ENCODE data around the gene LIPE.

DNA sequence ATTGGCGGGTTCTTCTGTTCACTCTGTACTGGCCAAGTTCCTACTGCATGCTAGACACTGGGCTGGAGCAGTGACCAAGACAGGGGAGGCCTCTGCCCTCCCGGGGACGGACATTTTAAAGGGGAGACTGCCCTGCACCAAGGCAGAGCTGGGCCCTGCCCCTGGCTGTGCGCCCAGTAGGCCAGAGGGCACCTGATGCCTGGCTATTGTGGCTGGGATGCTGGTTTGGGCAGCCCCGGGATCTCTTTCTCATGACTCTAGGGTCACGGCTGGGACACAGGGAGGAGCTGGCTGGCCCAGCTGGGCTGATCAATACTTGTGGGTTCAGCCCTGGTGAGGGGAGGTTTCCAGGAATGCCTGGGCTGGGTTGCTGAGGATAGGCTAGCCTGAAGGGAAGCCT lies 17.7 kb downstream of the LIPE start:
- no peak for TF ChIP-seq EP300 (IDR thresholded peaks at IDR 0.05)
- TF ChIP-seq, protein P1, sequence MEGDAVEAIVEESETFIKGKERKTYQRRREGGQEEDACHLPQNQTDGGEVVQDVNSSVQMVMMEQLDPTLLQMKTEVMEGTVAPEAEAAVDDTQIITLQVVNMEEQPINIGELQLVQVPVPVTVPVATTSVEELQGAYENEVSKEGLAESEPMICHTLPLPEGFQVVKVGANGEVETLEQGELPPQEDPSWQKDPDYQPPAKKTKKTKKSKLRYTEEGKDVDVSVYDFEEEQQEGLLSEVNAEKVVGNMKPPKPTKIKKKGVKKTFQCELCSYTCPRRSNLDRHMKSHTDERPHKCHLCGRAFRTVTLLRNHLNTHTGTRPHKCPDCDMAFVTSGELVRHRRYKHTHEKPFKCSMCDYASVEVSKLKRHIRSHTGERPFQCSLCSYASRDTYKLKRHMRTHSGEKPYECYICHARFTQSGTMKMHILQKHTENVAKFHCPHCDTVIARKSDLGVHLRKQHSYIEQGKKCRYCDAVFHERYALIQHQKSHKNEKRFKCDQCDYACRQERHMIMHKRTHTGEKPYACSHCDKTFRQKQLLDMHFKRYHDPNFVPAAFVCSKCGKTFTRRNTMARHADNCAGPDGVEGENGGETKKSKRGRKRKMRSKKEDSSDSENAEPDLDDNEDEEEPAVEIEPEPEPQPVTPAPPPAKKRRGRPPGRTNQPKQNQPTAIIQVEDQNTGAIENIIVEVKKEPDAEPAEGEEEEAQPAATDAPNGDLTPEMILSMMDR (IDR thresholded peaks at IDR 0.05): no peak
- TF ChIP-seq POLR2AphosphoS5 (IDR thresholded peaks at IDR 0.05): no peak
